SH-SY5Y (cell line): Measurements from ENCODE around the gene EIF1AD.

Source experiments
- GATA2 ChIP-seq: IDR thresholded peaks from 2 replicates; pipeline ENCODE4 v1.6.1; 2011; ENCODE audit warnings: mild to moderate bottlenecking, low read depth, low read length
- GATA3 ChIP-seq: IDR thresholded peaks from 2 replicates; pipeline ENCODE4 v1.6.1; 2011; ENCODE audit warnings: low read depth, mild to moderate bottlenecking, low read length, moderate library complexity

- TF ChIP-seq GATA2 (no peak), GATA3 (no peak)
Observed at GRCh38 chr11:66007201-66007634, 5.3 kb upstream of the EIF1AD start.
